Erythroblast (primary cell): ENCODE results near the gene COPS7B.

Source experiments
- GATA1 ChIP-seq: IDR thresholded peaks from 2 replicates; pipeline ENCODE4 v1.6.1; 2011; ENCODE audit warnings: low read depth, mild to moderate bottlenecking, control low read depth, low read length, moderate library complexity
- POLR2A ChIP-seq: IDR thresholded peaks from 2 replicates; pipeline ENCODE4 v1.6.1; 2011; ENCODE audit warnings: mild to moderate bottlenecking, low read length

GRCh38 chr2:231853105-231853504 lies 66.9 kb downstream of the COPS7B start:
- TF ChIP-seq POLR2A (no peak), GATA1 (no peak)
